HepG2 (cell line): ENCODE results near the gene DRAP1. TPM values are rescaled to one million over a fixed set of nuclear protein-coding genes. Genes with fewer than 3 reads are reported as not detected.

Experiments
- BRF2 ChIP-seq: sonication (generic); formaldehyde crosslinking; IDR thresholded peaks from 2 replicates; pipeline ENCODE4 v1.8.1; 2022; ENCODE audit warnings: mild to moderate bottlenecking, missing genetic modification reagents
- CEBPG ChIP-seq: IDR thresholded peaks from 2 replicates; pipeline ENCODE4 v1.6.1; 2016
- DMTF1 ChIP-seq: sonication (generic); formaldehyde crosslinking; IDR thresholded peaks from 2 replicates; pipeline ENCODE4 v1.4.0; 2020; ENCODE audit warnings: mild to moderate bottlenecking, missing genetic modification reagents
- FOXP1 ChIP-seq, 2 experiments: fragments of 450-650 bp in 1 of 2; IDR thresholded peaks; 2 replicates each; pipeline ENCODE4 v1.6.1; 2017 to 2018; ENCODE audit warnings: antibody characterized with exemption in 1 of 2
- HMGXB4 ChIP-seq, 2 experiments: sonication (generic) in 1 of 2; formaldehyde crosslinking in 1 of 2; IDR thresholded peaks; 2 replicates each; pipeline versions ENCODE4 v1.4.0 to v1.6.1; 2018 to 2020; ENCODE audit warnings: missing genetic modification reagents in 2 of 2, borderline replicate concordance in 1 of 2, low read depth in 1 of 2, mild to moderate bottlenecking in 1 of 2, missing biosample characterization in 1 of 2
- HNF4A ChIP-seq: sonication (generic); formaldehyde crosslinking; IDR thresholded peaks from 2 replicates; pipeline ENCODE4 v1.4.0; 2020; ENCODE audit warnings: missing genetic modification reagents
- ISL2 ChIP-seq: sonication (generic); formaldehyde crosslinking; IDR thresholded peaks from 2 replicates; pipeline ENCODE4 v1.5.0; 2020; ENCODE audit warnings: missing genetic modification reagents
- KAT7 ChIP-seq: IDR thresholded peaks from 2 replicates; pipeline ENCODE4 v1.6.1; 2018; ENCODE audit warnings: borderline replicate concordance, missing compliant biosample characterization
- MED1 ChIP-seq: sonication (generic); formaldehyde crosslinking; IDR thresholded peaks from 2 replicates; pipeline ENCODE4 v1.4.0; 2020; ENCODE audit warnings: missing genetic modification reagents
- NFE2L1 ChIP-seq: sonication (generic); formaldehyde crosslinking; IDR thresholded peaks from 2 replicates; pipeline ENCODE4 v1.4.0; 2020; ENCODE audit warnings: missing genetic modification reagents, mild to moderate bottlenecking, borderline replicate concordance
- RFX3 ChIP-seq: IDR thresholded peaks from 2 replicates; pipeline ENCODE4 v1.6.1; 2016; ENCODE audit warnings: missing biosample characterization, missing genetic modification reagents
- SP2 ChIP-seq: sonication (generic); formaldehyde crosslinking; IDR thresholded peaks from 2 replicates; pipeline ENCODE4 v1.5.1; 2020; ENCODE audit warnings: mild to moderate bottlenecking, missing genetic modification reagents
- SPEN ChIP-seq: sonication (generic); formaldehyde crosslinking; IDR thresholded peaks from 2 replicates; pipeline ENCODE4 v1.5.1; 2020; ENCODE audit warnings: low read depth, mild to moderate bottlenecking, missing genetic modification reagents
- TARDBP ChIP-seq: sonication (generic); formaldehyde crosslinking; IDR thresholded peaks from 2 replicates; pipeline ENCODE4 v1.8.0; 2022; ENCODE audit warnings: mild to moderate bottlenecking, missing genetic modification reagents
- TRAFD1 ChIP-seq: sonication (generic); formaldehyde crosslinking; IDR thresholded peaks from 2 replicates; pipeline ENCODE4 v1.5.1; 2020; ENCODE audit warnings: missing genetic modification reagents, mild to moderate bottlenecking, borderline replicate concordance
- ZC3H4 ChIP-seq: sonication (generic); formaldehyde crosslinking; IDR thresholded peaks from 2 replicates; pipeline ENCODE4 v1.4.0; 2020; ENCODE audit warnings: missing genetic modification reagents, borderline replicate concordance
- ZMYM4 ChIP-seq: sonication (generic); formaldehyde crosslinking; IDR thresholded peaks from 2 replicates; pipeline ENCODE4 v1.8.1; 2023; ENCODE audit warnings: mild to moderate bottlenecking, missing genetic modification reagents
- ZNF160 ChIP-seq: sonication (generic); formaldehyde crosslinking; IDR thresholded peaks from 2 replicates; pipeline ENCODE4 v1.8.0; 2022; ENCODE audit warnings: mild to moderate bottlenecking, inconsistent platforms, missing genetic modification reagents
- ZNF510 ChIP-seq: sonication (generic); formaldehyde crosslinking; IDR thresholded peaks from 2 replicates; pipeline ENCODE4 v1.4.0; 2020; ENCODE audit warnings: low read depth, mild to moderate bottlenecking, missing genetic modification reagents
- ZNF530 ChIP-seq: sonication (generic); formaldehyde crosslinking; IDR thresholded peaks from 2 replicates; pipeline ENCODE4 v1.5.0; 2020; ENCODE audit warnings: low read depth, mild to moderate bottlenecking, missing genetic modification reagents
- ZNF672 ChIP-seq: sonication (generic); formaldehyde crosslinking; IDR thresholded peaks from 2 replicates; pipeline ENCODE4 v1.8.1; 2022; ENCODE audit warnings: missing genetic modification reagents
- ZNF724P ChIP-seq: sonication (generic); formaldehyde crosslinking; IDR thresholded peaks from 2 replicates; pipeline ENCODE4 v1.8.0; 2022; ENCODE audit warnings: missing genetic modification reagents, borderline replicate concordance
- ZNF790 ChIP-seq: sonication (generic); formaldehyde crosslinking; IDR thresholded peaks from 2 replicates; pipeline ENCODE4 v1.8.0; 2022; ENCODE audit warnings: missing genetic modification reagents, mild to moderate bottlenecking, borderline replicate concordance
- ZNF850 ChIP-seq: sonication (generic); formaldehyde crosslinking; conservative IDR thresholded peaks from 2 replicates; pipeline ENCODE4 v1.9.0; 2021; ENCODE audit warnings: mild to moderate bottlenecking, missing genetic modification reagents
- ZNF883 ChIP-seq: sonication (generic); formaldehyde crosslinking; IDR thresholded peaks from 2 replicates; pipeline ENCODE4 v1.5.1; 2020; ENCODE audit warnings: mild to moderate bottlenecking, missing genetic modification reagents; ENCODE audit errors: not compliant biosample characterization
- polyA plus RNA-seq, 8 experiments: library from polyadenylated mRNA; depleted of rRNA in 3 of 8; stranded (reverse) in 7 of 8; unstranded in 1 of 8; fragments of >200 nt; fragmentation: Illumina TruSeq in 4 of 8; extraction: Trizol in 4 of 8; gene quantifications; 2 replicates each; pipeline versions ENCODE4 v1.2.1 to v1.2.3, GENCODE V29; 2011 to 2016; ENCODE audit warnings: low read depth in 4 of 8, missing spikeins in 1 of 8, mixed read lengths in 1 of 8; ENCODE audit not compliant: insufficient read depth in 1 of 8
- total RNA-seq, 5 experiments: library from RNA; depleted of rRNA; stranded (reverse); fragments of >200 nt; fragmentation: Illumina TruSeq; extraction: Trizol; gene quantifications; 2 replicates each; pipeline ENCODE4 v1.2.3, GENCODE V29; 2016; ENCODE audit warnings: low read depth in 1 of 5

DRAP1 gene
- total and polyA plus RNA-seq, 2 of the 13 experiments (the other 11 are each of a cell fraction or from before 2014, with no cell fraction given): 46.8 to 52.3 TPM

GRCh38 chr11:65952052-65952521, 32.9 kb downstream of the DRAP1 start (continued):
- TF ChIP-seq TRAFD1 (CRISPR knock-in tag) (no peak), SPEN (no peak), ZNF672 (CRISPR knock-in tag) (no peak), ZMYM4 (CRISPR knock-in tag) (0 out of 2 replicates have a peak, but pooled peaks have one; percentile 11), ZNF530 (CRISPR knock-in tag) (no peak), FOXP1 (IDR thresholded peaks at IDR 0.05) (peak; percentile 48; the same call in 1 of the 2 replicates), FOXP1 (CRISPR knock-in tag; IDR thresholded peaks at IDR 0.05) (peak; percentile 66), ZNF510 (no peak), ZNF160 (no peak), CEBPG (CRISPR knock-in tag) (peak; percentile 27; the same call in 1 of the 2 replicates), SP2 (no peak), HMGXB4 (CRISPR knock-in tag; IDR thresholded peaks at IDR 0.05; ENCODE audit: borderline replicate concordance in 1 of 2, low read depth in 1 of 2) (no peak; a peak in 1 of 4 replicates), RFX3 (CRISPR knock-in tag) (no peak), BRF2 (CRISPR knock-in tag) (no peak), ISL2 (CRISPR knock-in tag) (no peak; the same call in 1 of the 2 replicates), ZNF850 (CRISPR knock-in tag) (no peak), ZC3H4 (CRISPR knock-in tag) (no peak), NFE2L1 (CRISPR knock-in tag) (no peak), TARDBP (CRISPR knock-in tag) (no peak; the same call in 1 of the 2 replicates), MED1 (CRISPR knock-in tag) (peak; percentile 39; the same call in 1 of the 2 replicates), KAT7 (CRISPR knock-in tag) (no peak), ZNF790 (CRISPR knock-in tag) (no peak), HNF4A (CRISPR knock-in tag) (peak; percentile 53), DMTF1 (CRISPR knock-in tag) (no peak), ZNF883 (CRISPR knock-in tag) (no peak), ZNF724P (CRISPR knock-in tag) (no peak)
